MCF 10A (cell line): ENCODE results near the gene HYI. TPM values are rescaled to one million over a fixed set of nuclear protein-coding genes. Genes with fewer than 3 reads are reported as not detected.

Experiments used
- BruUV-seq: library from RNA; stranded (reverse); fragments of 400-500 nt; replicated peaks from 2 replicates; lab custom pipeline; 2021; lab: Mats Ljungman, UMichigan
- CTCF ChIA-PET: fragments of 300-600 bp; sonication (Branson Sonifier 250); formaldehyde crosslinking; extraction: SDS; loops from one replicate; lab custom pipeline; 2021; ENCODE audit warnings: antibody characterized with exemption, inconsistent platforms; lab: Yijun Ruan, JAX
- POLR2A ChIA-PET: fragments of 300-600, 350-650 bp; sonication (Branson Sonifier 250); formaldehyde crosslinking; extraction: SDS; loops from one replicate; lab custom pipeline; 2020; ENCODE audit warnings: antibody characterized with exemption, inconsistent platforms; lab: Yijun Ruan, JAX
- DNase-seq: peaks from one replicate; pipeline ENCODE4 v3.0.0-alpha.2; 2018; ENCODE audit not compliant: unreplicated experiment
- H3K27ac Mint-ChIP-seq: one replicate; pipeline ENCODE4 v1.8.0; 2022; ENCODE audit warnings: mild to moderate bottlenecking, low read depth, mixed read lengths; ENCODE audit not compliant: unreplicated experiment
- H3K27me3 Mint-ChIP-seq: one replicate; pipeline ENCODE4 v1.8.0; 2022; ENCODE audit warnings: mixed read lengths; ENCODE audit not compliant: insufficient read depth, unreplicated experiment
- H3K36me3 Mint-ChIP-seq: one replicate; pipeline ENCODE4 v1.8.0; 2022; ENCODE audit warnings: mild to moderate bottlenecking, moderate library complexity, mixed read lengths; ENCODE audit not compliant: insufficient read depth, unreplicated experiment
- H3K4me1 Mint-ChIP-seq: one replicate; pipeline ENCODE4 v1.8.0; 2022; ENCODE audit warnings: mixed read lengths; ENCODE audit not compliant: insufficient read depth, unreplicated experiment
- H3K4me3 Mint-ChIP-seq: one replicate; pipeline ENCODE4 v1.8.0; 2022; ENCODE audit warnings: mild to moderate bottlenecking, moderate library complexity, mixed read lengths; ENCODE audit not compliant: unreplicated experiment
- H3K9me3 Mint-ChIP-seq: one replicate; pipeline ENCODE4 v1.8.0; 2022; ENCODE audit warnings: mixed read lengths; ENCODE audit not compliant: unreplicated experiment
- intact Hi-C: fragments of 100-400 bp; cut with micrococcal nuclease; formaldehyde crosslinking; loops from 2 replicates; pipeline ENCODE4 v1.14.1; 2022
- total RNA-seq: library from RNA; stranded (reverse); gene quantifications from 2 replicates; pipeline ENCODE4 v1.2.3, GENCODE V29; 2022
- TF ChIP-seq, protein P1 (sequence below): fragments of 200-600 bp; IDR thresholded peaks from one replicate; pipeline ENCODE4 v1.8.0; 2022; ENCODE audit warnings: antibody characterized with exemption, mild to moderate bottlenecking; ENCODE audit not compliant: unreplicated experiment

The HYI gene
- total RNA-seq, 1 experiment from 2014 or later = 23.0 TPM

DNA sequence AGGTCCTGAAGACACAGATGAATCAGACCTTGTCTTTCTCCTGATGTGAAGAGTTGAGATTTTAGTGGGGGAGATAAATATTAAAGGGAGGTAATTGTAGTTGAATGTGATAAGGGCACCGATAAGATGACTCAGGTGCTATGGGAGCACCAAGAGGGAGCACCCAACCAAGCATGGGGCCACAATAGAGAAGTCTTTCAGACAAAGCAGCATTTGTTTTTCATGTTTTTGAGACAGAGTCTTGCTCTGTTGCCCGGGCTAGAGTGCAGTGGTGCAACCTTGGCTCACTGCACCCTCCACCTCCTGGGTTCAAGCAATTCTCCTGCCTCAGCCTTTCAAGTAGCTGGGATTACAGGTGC lies 47.9 kb downstream of the HYI start:
- BruUV-seq = no TSS peak
- TF ChIP-seq, protein P1, sequence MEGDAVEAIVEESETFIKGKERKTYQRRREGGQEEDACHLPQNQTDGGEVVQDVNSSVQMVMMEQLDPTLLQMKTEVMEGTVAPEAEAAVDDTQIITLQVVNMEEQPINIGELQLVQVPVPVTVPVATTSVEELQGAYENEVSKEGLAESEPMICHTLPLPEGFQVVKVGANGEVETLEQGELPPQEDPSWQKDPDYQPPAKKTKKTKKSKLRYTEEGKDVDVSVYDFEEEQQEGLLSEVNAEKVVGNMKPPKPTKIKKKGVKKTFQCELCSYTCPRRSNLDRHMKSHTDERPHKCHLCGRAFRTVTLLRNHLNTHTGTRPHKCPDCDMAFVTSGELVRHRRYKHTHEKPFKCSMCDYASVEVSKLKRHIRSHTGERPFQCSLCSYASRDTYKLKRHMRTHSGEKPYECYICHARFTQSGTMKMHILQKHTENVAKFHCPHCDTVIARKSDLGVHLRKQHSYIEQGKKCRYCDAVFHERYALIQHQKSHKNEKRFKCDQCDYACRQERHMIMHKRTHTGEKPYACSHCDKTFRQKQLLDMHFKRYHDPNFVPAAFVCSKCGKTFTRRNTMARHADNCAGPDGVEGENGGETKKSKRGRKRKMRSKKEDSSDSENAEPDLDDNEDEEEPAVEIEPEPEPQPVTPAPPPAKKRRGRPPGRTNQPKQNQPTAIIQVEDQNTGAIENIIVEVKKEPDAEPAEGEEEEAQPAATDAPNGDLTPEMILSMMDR = no peak
- H3K36me3 Mint-ChIP-seq = peaks cover 77% of the 10 kb centered on the region
- DNase-seq = no peak
- ChIA-PET CTCF (interaction anchor here (0.6 to 2.6 kb wide), 3 partner anchors 29 to 179 kb away, joined by 3 to 9 read pairs (median 4); no protein-coding TSS in a partner anchor), POLR2A (interaction anchor here (0.7 to 1.4 kb wide), 2 partner anchors 15 to 60 kb away, joined by 3 to 5 read pairs; no protein-coding TSS in a partner anchor)
- peaks cover 12% of the 10 kb centered on the region for H3K4me1 Mint-ChIP-seq
- intact Hi-C loops = no loop called here
- no peaks in the 10 kb centered on the region for H3K27me3 Mint-ChIP-seq
- H3K27ac Mint-ChIP-seq = no peak overlapping the region
- H3K9me3 Mint-ChIP-seq = no peaks in the 10 kb centered on the region
- no peak overlapping the region for H3K4me3 Mint-ChIP-seq

DNA sequence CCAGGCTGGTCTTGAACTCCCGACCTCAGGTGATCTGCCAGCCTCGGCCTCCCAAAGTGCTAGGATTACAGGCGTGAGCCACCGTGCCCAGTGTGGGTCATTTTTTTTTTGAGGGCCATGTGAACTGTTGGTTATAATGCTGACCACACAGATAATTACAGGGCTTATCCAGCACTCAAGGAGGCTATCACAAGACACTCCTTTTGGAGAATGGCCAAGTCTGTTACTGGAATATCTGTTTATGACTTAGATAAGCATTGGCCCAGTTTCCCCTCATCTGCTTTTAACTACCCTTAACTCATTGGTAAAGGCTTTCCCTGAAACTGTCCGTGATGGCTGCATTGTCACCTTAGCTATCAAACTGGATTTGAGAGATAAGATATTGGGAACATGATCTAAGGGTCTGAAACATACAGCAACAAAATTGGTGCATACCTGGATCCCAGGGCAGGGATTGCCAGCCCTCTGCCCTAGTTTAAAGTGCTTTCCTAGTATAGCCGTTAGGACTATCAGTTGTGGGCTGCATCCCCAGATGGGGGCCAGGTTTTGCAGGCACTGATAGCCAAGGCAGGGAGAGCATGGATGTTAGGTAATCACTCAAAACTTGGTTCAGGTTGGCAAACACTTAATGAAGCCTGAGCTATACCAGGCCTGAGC lies 48.4 kb downstream of the HYI start:
- DNase-seq = no peak
- Mint-ChIP-seq H3K36me3 (peaks cover 72% of the 10 kb centered on the region), H3K4me3 (no peak overlapping the region), H3K27ac (no peak overlapping the region), H3K9me3 (no peaks in the 10 kb centered on the region), H3K4me1 (peaks cover 12% of the 10 kb centered on the region), H3K27me3 (no peaks in the 10 kb centered on the region)
- POLR2A ChIA-PET = interaction anchor here (1.4 kb wide), 1 partner anchor 14 kb away, joined by 3 read pairs; no protein-coding TSS in a partner anchor
- intact Hi-C loops = no loop called here
- no TSS peak for BruUV-seq
- TF ChIP-seq, protein P1 = no peak
- CTCF ChIA-PET = interaction anchor here (0.7 to 2.6 kb wide), 2 partner anchors 137 to 179 kb away, joined by 4 to 9 read pairs; no protein-coding TSS in a partner anchor

DNA sequence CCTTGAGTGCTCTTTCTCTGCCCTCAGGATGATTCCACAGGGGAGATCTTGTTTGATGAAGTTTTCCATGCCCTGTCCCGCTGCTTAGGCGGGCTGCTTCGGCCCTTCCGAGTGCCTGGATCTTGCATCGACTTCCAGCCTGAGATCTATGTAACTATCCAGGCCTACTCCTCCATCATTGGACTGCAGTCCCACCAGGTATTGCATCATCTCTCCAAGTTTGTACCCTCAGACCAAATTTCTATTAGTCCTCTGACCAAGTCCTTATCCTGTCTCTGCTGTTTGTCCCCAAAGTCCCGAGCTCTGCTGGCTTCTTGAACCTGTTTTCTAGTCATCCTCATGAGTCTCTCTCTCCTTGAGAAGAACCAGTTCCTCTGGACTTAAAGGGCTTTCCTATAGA lies 49.4 kb downstream of the HYI start:
- Mint-ChIP-seq H3K27me3 (no peaks in the 10 kb centered on the region), H3K36me3 (peaks cover 64% of the 10 kb centered on the region), H3K4me3 (no peak overlapping the region), H3K27ac (no peak overlapping the region), H3K9me3 (no peaks in the 10 kb centered on the region), H3K4me1 (peaks cover 12% of the 10 kb centered on the region)
- TF ChIP-seq, protein P1 = no peak
- intact Hi-C loops = no loop called here
- ChIA-PET POLR2A (no interaction called here), CTCF (no interaction called here)
- DNase-seq = no peak
- no TSS peak for BruUV-seq

DNA sequence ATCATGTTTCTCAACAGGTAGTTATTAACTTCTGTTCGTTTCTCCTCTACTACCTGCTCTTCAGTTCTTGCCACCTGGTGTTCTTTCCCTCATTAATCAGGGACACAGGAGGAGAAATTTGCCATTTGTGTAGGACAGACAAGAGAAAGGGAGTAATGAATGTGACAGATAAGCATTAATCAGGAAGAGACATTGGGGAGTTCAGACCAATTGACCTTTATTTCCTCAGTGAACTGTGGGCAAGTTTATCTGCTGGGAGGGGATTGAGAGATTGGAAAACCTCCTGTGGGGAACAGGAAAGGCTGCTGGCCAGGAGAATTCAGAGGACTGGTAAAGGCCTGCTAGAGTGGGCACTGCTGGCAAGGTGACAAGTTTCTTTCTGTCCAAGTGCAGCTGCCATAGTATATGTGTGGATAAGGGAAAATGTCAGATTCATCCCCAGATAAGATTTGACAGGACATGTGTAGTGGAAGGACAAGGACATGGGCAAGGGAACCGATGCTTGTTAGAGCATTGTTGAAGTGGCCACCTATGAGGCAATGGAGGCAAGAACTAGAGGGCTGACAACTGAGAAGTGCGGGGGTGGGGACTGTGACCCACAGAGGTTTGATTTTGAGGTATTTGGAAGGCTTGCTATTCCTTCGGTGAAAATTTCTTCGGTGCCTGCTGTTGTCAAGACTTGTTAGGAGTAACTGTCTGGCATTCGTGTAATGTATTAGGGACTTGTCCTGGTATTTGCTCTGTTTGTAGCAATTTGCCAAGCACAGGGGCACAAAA lies 51.5 kb downstream of the HYI start:
- H3K36me3 Mint-ChIP-seq = peaks cover 49% of the 10 kb centered on the region
- H3K27ac Mint-ChIP-seq = no peak overlapping the region
- BruUV-seq = no TSS peak
- ChIA-PET CTCF (no interaction called here), POLR2A (interaction anchor here (1.3 kb wide), 1 partner anchor 12 kb away, joined by 4 read pairs; no protein-coding TSS in a partner anchor)
- TF ChIP-seq, protein P1 = no peak
- no peaks in the 10 kb centered on the region for H3K9me3 Mint-ChIP-seq
- H3K27me3 Mint-ChIP-seq = no peaks in the 10 kb centered on the region
- intact Hi-C loops = no loop called here
- no peak for DNase-seq
- peaks cover 12% of the 10 kb centered on the region for H3K4me1 Mint-ChIP-seq
- H3K4me3 Mint-ChIP-seq = no peak overlapping the region
